ENCODE data around the gene BCL2L2.
"Not testable (repeated sequence)": the region's sequence is repeated elsewhere in the genome, so short reads cannot be mapped to it uniquely, and the experiment has no call there.

DNA sequence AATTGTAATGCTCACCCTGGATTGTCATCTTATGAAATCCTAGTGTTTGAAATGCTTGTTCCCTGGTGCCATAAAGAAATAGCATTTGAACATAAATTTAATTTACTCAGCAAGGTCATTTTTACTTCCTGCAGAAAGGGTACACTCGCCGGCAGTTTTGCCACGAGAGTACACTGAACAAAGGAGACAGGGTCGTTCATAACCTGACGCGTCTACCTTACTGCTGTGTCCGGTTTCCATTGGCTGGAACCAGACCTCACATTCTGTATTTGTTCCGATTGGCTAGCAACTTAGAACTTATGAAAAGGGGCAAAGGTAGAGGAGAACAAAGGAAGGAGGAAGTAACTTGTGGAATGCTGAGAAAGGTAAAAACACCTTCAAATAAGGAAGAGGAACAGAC, 45.8 kb upstream of the BCL2L2 start:
- TF ChIP-seq POLR2AphosphoS5, POU2F2, TAF1 (IDR thresholded peaks at IDR 0.05; ENCODE audit: low read depth, low read length): not testable (repeated sequence)

All from GM12891 (cell line).